Esophagus muscularis mucosa (tissue), 4 donors: ENCODE data around the gene CBL.

Experiments
- EP300 ChIP-seq: sonication (generic); formaldehyde crosslinking; IDR thresholded peaks from one replicate; pipeline ENCODE4 v1.6.1; 2017; ENCODE audit warnings: antibody characterized with exemption
- POLR2A ChIP-seq: fragments of 450-650 bp; IDR thresholded peaks from one replicate; pipeline ENCODE4 v1.6.1; 2017; ENCODE audit warnings: antibody characterized with exemption, moderate library complexity, mild to moderate bottlenecking, low read depth
- TF ChIP-seq, protein P1 (sequence below), 3 experiments: fragments of 200-600 bp in 2 of 3; fragments of 450-650 bp in 1 of 3; sonication (generic) in 2 of 3; IDR thresholded peaks; one replicate each; pipeline ENCODE4 v1.5.1; 2017 to 2019; ENCODE audit warnings: antibody characterized with exemption in 3 of 3, mild to moderate bottlenecking in 2 of 3, moderate library complexity in 1 of 3

DNA sequence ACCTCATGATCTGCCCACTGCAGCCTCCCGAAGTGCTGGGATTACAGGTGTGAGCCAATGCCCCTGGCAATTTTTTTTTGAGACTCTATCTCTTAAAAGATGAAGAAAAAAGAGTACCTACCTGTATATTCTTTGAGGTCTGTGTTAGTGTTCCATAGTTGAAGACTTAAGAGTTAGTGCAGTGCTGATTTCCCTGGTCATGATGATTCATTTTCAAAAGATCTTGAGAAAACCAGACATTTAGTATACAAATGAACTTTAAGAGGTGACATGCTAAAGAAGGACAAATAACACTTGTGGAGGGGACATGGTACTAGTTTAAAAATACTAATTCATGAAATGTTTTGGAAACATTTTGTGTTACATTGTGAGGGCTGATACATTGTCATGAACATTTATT is 17.7 kb downstream of the CBL start:
- no peak for TF ChIP-seq POLR2A
- TF ChIP-seq, protein P1, sequence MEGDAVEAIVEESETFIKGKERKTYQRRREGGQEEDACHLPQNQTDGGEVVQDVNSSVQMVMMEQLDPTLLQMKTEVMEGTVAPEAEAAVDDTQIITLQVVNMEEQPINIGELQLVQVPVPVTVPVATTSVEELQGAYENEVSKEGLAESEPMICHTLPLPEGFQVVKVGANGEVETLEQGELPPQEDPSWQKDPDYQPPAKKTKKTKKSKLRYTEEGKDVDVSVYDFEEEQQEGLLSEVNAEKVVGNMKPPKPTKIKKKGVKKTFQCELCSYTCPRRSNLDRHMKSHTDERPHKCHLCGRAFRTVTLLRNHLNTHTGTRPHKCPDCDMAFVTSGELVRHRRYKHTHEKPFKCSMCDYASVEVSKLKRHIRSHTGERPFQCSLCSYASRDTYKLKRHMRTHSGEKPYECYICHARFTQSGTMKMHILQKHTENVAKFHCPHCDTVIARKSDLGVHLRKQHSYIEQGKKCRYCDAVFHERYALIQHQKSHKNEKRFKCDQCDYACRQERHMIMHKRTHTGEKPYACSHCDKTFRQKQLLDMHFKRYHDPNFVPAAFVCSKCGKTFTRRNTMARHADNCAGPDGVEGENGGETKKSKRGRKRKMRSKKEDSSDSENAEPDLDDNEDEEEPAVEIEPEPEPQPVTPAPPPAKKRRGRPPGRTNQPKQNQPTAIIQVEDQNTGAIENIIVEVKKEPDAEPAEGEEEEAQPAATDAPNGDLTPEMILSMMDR (IDR thresholded peaks at IDR 0.05) = no peak
- TF ChIP-seq EP300 = no peak
